ENCODE measurements around the gene TMEM245. TPM values are rescaled to one million over a fixed set of nuclear protein-coding genes. Genes with fewer than 3 reads are reported as not detected.
A peak's percentile ranks its signal among the peaks of the same experiment; 100 is the strongest.

TMEM245 gene
- total and polyA plus RNA-seq, 2 donors (not counting 1 experiment from before 2014, with no cell fraction given), result 6.3 to 34.3 TPM

- Histone ChIP-seq H3K4me3 (ENCODE audit: control extremely low read depth in 1 of 5, extremely low read depth in 1 of 5, insufficient read depth in 1 of 5, low read depth in 2 of 5, low read length in 4 of 5) (no peak overlapping the region), H3K79me2 (ENCODE audit: control insufficient read depth, insufficient read depth, low read length) (no peaks in the 10 kb centered on the region), H3K9me3 (ENCODE audit: control extremely low read depth in 1 of 3, control insufficient read depth in 2 of 3, insufficient read depth in 1 of 3, low read length in 2 of 3) (no peaks in the 10 kb centered on the region), H3K27me3 (replicated peaks in 1 of 4; ENCODE audit: control extremely low read depth in 1 of 4, control insufficient read depth in 3 of 4, insufficient read depth in 4 of 4, low read length in 3 of 4) (peaks cover 0 to 18% (median 14%) of the 10 kb centered on the region in 4 experiments), H3K27ac (ENCODE audit: low read length in 2 of 2) (no peak overlapping the region), H3K4me1 (ENCODE audit: control insufficient read depth in 2 of 2, insufficient read depth in 2 of 2, low read length in 2 of 2) (peaks cover 0 to 5% of the 10 kb centered on the region in 2 donors), H3K4me2 (replicated peaks; ENCODE audit: low read depth, low read length, poor library complexity, severe bottlenecking) (no peak overlapping the region), H4K20me1 (ENCODE audit: control insufficient read depth, insufficient read depth, low read length, poor library complexity, severe bottlenecking) (no peaks in the 10 kb centered on the region), H2AFZ (ENCODE audit: insufficient read depth, low read depth, low read length, poor library complexity, severe bottlenecking) (no peak overlapping the region), H3K9ac (ENCODE audit: low read length) (no peak overlapping the region), H3K36me3 (replicated peaks in 1 of 2; ENCODE audit: control extremely low read depth in 1 of 2, control insufficient read depth in 1 of 2, extremely low read depth in 1 of 2, insufficient read depth in 2 of 2, low read length in 1 of 2) (no peaks in the 10 kb centered on the region)
- WGBS (ENCODE audit: insufficient coverage), result 89% methylated on average over 15 of the region's 16 CpGs
- H3K27ac Mint-ChIP-seq, result no peak overlapping the region
- H3K9me3 Mint-ChIP-seq (ENCODE audit: insufficient read depth), result no peaks in the 10 kb centered on the region
- DNase-seq (no peak), ATAC-seq (ENCODE audit: low read depth) (no peak)
- no peak overlapping the region for H3K4me3 Mint-ChIP-seq
- intact Hi-C loops (cut with micrococcal nuclease), result no loop called here
- ChIA-PET POLR2A (no interaction called here), CTCF (no interaction called here)
- peaks cover 9% of the 10 kb centered on the region for H3K4me1 Mint-ChIP-seq
- TF ChIP-seq EZH2 (IDR thresholded peaks at IDR 0.05; ENCODE audit: borderline replicate concordance, insufficient read depth, low read depth, low read length, poor library complexity, severe bottlenecking) (no peak), CTCF (IDR thresholded peaks at IDR 0.05) (no peak)
- peaks cover 56% of the 10 kb centered on the region for H3K27me3 Mint-ChIP-seq
Measured at GRCh38 chr9:109166171-109166770, 46.5 kb upstream of the TMEM245 start.

GRCh38 chr9:109164042-109164441 is 44.3 kb upstream of the TMEM245 start:
- Histone ChIP-seq H3K4me3 (ENCODE audit: control extremely low read depth in 1 of 5, extremely low read depth in 1 of 5, insufficient read depth in 1 of 5, low read depth in 2 of 5, low read length in 4 of 5) (no peak overlapping the region), H3K4me1 (ENCODE audit: control insufficient read depth in 2 of 2, insufficient read depth in 2 of 2, low read length in 2 of 2) (peaks cover 0 to 5% of the 10 kb centered on the region in 2 donors), H3K79me2 (ENCODE audit: control insufficient read depth, insufficient read depth, low read length) (no peaks in the 10 kb centered on the region), H3K27ac (ENCODE audit: low read length in 2 of 2) (no peak overlapping the region), H2AFZ (ENCODE audit: insufficient read depth, low read depth, low read length, poor library complexity, severe bottlenecking) (no peak overlapping the region), H3K4me2 (replicated peaks; ENCODE audit: low read depth, low read length, poor library complexity, severe bottlenecking) (no peak overlapping the region), H3K9ac (ENCODE audit: low read length) (no peak overlapping the region), H3K9me3 (ENCODE audit: control extremely low read depth in 1 of 3, control insufficient read depth in 2 of 3, insufficient read depth in 1 of 3, low read length in 2 of 3) (no peaks in the 10 kb centered on the region), H4K20me1 (ENCODE audit: control insufficient read depth, insufficient read depth, low read length, poor library complexity, severe bottlenecking) (no peaks in the 10 kb centered on the region), H3K27me3 (replicated peaks in 1 of 4; ENCODE audit: control extremely low read depth in 1 of 4, control insufficient read depth in 3 of 4, insufficient read depth in 4 of 4, low read length in 3 of 4) (peaks cover 0 to 13% (median 10%) of the 10 kb centered on the region in 4 experiments), H3K36me3 (replicated peaks in 1 of 2; ENCODE audit: control extremely low read depth in 1 of 2, control insufficient read depth in 1 of 2, extremely low read depth in 1 of 2, insufficient read depth in 2 of 2, low read length in 1 of 2) (no peaks in the 10 kb centered on the region)
- Mint-ChIP-seq H3K27me3 (peaks cover 50% of the 10 kb centered on the region), H3K4me1 (peaks cover 9% of the 10 kb centered on the region), H3K9me3 (ENCODE audit: insufficient read depth) (no peaks in the 10 kb centered on the region), H3K27ac (no peak overlapping the region), H3K4me3 (no peak overlapping the region)
- POLR2A ChIA-PET, result no interaction called here
- CTCF ChIA-PET, result no interaction called here
- WGBS (ENCODE audit: insufficient coverage), result 100% methylated on average over 1 of the region's 5 CpGs
- TF ChIP-seq EZH2 (IDR thresholded peaks at IDR 0.05; ENCODE audit: borderline replicate concordance, insufficient read depth, low read depth, low read length, poor library complexity, severe bottlenecking), result no peak
- TF ChIP-seq CTCF (IDR thresholded peaks at IDR 0.05), result no peak
- intact Hi-C loops (cut with micrococcal nuclease), result no loop called here
- peak; percentile 21 for ATAC-seq (ENCODE audit: low read depth)
- peak; percentile 9 for DNase-seq
